Small intestine (tissue), 7 donors: Measurements from ENCODE around the gene CPEB4. TPM values are rescaled to one million over a fixed set of nuclear protein-coding genes. Genes with fewer than 3 reads are reported as not detected.

Source experiments
- DNase-seq, 2 donors: peaks; one replicate each; pipeline versions ENCODE4 v3.0.0 to v3.0.0-alpha.2; 2013
- FAIRE-seq: peaks from 2 replicates; lab custom pipeline; 2012; peaks lifted over from hg19 to GRCh38; lab: Jason Lieb, UNC
- H3K27ac ChIP-seq, 3 donors: one replicate each; pipeline ENCODE4 v1.5.1; 2013; ENCODE audit warnings: low read length in 2 of 3, mild to moderate bottlenecking in 2 of 3, control low read depth in 1 of 3, inconsistent platforms in 1 of 3, low read depth in 1 of 3, moderate library complexity in 1 of 3
- H3K27me3 ChIP-seq, 3 donors: one replicate each; pipeline ENCODE4 v1.6.1; 2013; ENCODE audit warnings: low read length in 3 of 3, inconsistent platforms in 1 of 3; ENCODE audit not compliant: control insufficient read depth in 3 of 3, insufficient read depth in 3 of 3
- H3K36me3 ChIP-seq, 3 donors: one replicate each; pipeline ENCODE4 v1.6.1; 2013; ENCODE audit warnings: low read length in 3 of 3, inconsistent platforms in 1 of 3, low read depth in 1 of 3, mild to moderate bottlenecking in 1 of 3, moderate library complexity in 1 of 3; ENCODE audit not compliant: control insufficient read depth in 3 of 3, insufficient read depth in 2 of 3
- H3K4me1 ChIP-seq, 3 donors: one replicate each; pipeline ENCODE4 v1.6.1; 2013; ENCODE audit warnings: low read length in 2 of 3, inconsistent platforms in 1 of 3, low read depth in 1 of 3, mild to moderate bottlenecking in 1 of 3, moderate library complexity in 1 of 3; ENCODE audit not compliant: control insufficient read depth in 3 of 3, insufficient read depth in 2 of 3
- H3K4me3 ChIP-seq, 3 donors: one replicate each; pipeline ENCODE4 v1.5.1; 2013; ENCODE audit warnings: low read length in 3 of 3, control low read depth in 1 of 3, inconsistent platforms in 1 of 3, low read depth in 1 of 3, mild to moderate bottlenecking in 1 of 3, moderate library complexity in 1 of 3
- H3K9me3 ChIP-seq, 2 donors: one replicate each; pipeline ENCODE4 v1.6.1; 2013; ENCODE audit warnings: low read depth in 1 of 2, low read length in 1 of 2; ENCODE audit not compliant: control insufficient read depth in 2 of 2, insufficient read depth in 1 of 2
- WGBS, 3 donors: extraction: QIAGEN DNeasy Blood & Tissue Kit; methylation state at CpG; one replicate each; pipeline ENCODE4 v1.1.7; 2013; 5-methylcytosine and 5-hydroxymethylcytosine counted together
- polyA plus RNA-seq, 4 donors: library from polyadenylated mRNA; stranded (reverse) in 3 of 4; unstranded in 1 of 4; fragments of 200-250 nt in 3 of 4; fragments of 120-200 nt in 1 of 4; gene quantifications; one replicate each; pipeline versions ENCODE4 v1.2.1 to v1.2.3, GENCODE V29; 2013
- donor health status: healthy with polysubstance abuse.
- donor health status: control.
- donor health status: control.
- donor health status: Bipolar disorder and iron deficiency.
- donor health status: healthy.

CPEB4 gene
- polyA plus RNA-seq, 4 donors = 7.8 to 55.0 (median 13.0) TPM

DNA sequence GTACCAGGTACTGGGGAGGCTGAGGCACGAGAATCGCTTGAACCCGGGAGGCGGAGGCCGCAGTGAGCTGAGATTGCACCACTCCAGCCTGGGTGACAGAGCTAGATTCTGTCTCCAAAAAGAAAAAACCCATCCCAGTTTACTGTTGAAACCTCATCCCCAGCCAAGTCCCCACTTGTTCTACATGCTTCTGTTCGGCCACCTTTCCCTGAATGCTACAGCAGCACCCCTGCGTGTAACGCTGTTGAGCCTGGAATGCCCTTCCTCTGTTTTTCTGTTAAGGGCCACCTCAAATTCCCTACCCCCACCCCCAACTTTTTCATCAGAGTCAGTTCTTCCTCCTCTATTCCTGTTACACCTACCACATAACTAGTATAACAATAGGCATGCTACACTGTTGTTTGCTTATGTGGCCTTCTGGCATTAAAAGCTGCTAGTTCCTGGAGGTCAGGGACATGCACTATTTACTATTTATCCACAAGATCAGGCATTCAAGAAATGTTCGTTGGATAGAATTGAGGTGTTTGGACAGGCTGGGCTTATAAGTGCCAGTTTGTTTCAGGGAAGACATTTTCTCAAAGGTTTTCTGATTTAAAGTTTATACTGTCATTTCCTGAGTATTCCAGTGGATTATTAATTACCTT, 53.7 kb downstream of the CPEB4 start:
- peaks cover 2 to 47% (median 5%) of the 10 kb centered on the region in 3 donors for H3K4me1 ChIP-seq
- 74 to 85% (median 78%) methylated on average over 9 of the region's 9 CpGs for WGBS, 3 donors
- DNase-seq (peak; percentile 38 to 40), FAIRE-seq (no peak)
- no peaks in the 10 kb centered on the region for H3K9me3 ChIP-seq
- peak overlapping the region; percentile 2 to 30 (median 4) for H3K27ac ChIP-seq
- H3K36me3 ChIP-seq = peaks cover 5 to 9% (median 6%) of the 10 kb centered on the region in 3 donors
- H3K4me3 ChIP-seq = no peak overlapping the region
- H3K27me3 ChIP-seq = no peaks in the 10 kb centered on the region

DNA sequence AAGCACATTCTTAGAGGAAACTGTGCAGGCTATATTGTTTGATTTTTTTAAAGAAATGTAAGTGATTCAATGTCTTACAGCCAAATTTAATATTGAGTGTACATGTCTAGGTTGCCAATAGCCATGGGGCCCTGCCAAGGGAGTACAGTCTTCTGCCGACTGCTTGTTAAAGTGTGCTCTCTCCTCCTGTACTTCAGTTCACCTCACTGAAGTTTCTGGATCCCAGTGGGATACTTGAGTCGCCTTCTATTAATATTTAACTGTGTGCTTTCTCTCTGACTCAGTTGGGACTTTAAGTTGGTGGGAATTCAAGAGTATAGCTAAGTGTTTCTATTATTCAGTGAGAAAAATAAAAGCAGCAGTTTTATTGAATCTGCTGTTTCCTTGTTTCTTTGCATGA, 56.4 kb downstream of the CPEB4 start:
- Histone ChIP-seq H3K36me3 (peaks cover 5 to 11% (median 8%) of the 10 kb centered on the region in 3 donors), H3K9me3 (no peaks in the 10 kb centered on the region), H3K27ac (peak overlapping the region in 1 of 3 donors; percentile 61), H3K4me1 (peaks cover 2 to 56% (median 5%) of the 10 kb centered on the region in 3 donors), H3K4me3 (no peak overlapping the region), H3K27me3 (no peaks in the 10 kb centered on the region)
- FAIRE-seq = no peak
- 38 to 65% (median 53%) methylated on average over 2 of the region's 2 CpGs for WGBS, 3 donors
- DNase-seq = peak in 1 of 2 donors; percentile 39

DNA sequence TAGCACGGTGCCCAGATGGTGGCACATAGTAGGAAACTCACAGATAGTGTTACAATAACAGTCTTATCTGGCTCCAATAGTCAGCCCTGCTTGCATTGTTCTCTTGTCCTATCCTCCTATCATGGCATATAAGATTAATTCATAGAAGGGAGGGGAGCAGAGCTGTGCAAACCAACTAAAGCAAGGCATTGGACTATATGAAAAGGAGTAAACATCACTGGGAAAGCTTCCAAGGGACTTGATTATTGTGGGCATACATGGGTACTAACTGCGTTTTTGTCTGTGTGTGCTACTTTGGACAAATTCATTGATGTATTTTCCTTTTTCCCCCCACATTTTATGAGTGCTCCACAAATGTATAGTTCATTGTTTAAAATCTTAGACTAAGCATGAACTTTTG, 57.0 kb downstream of the CPEB4 start:
- H3K4me1 ChIP-seq = peaks cover 2 to 56% (median 5%) of the 10 kb centered on the region in 3 donors
- no peak for FAIRE-seq
- DNase-seq = no peak

GRCh38 chr5:173946323-173946722, 58.2 kb downstream of the CPEB4 start:
- H3K36me3 ChIP-seq = peaks cover 8 to 15% (median 12%) of the 10 kb centered on the region in 3 donors
- H3K4me1 ChIP-seq = peaks cover 2 to 50% (median 5%) of the 10 kb centered on the region in 3 donors
- no peaks in the 10 kb centered on the region for H3K9me3 ChIP-seq
- FAIRE-seq (no peak), DNase-seq (peak; percentile 16 to 79)
- peak overlapping the region in 1 of 3 donors; percentile 1 for H3K4me3 ChIP-seq
- no peaks in the 10 kb centered on the region for H3K27me3 ChIP-seq
- H3K27ac ChIP-seq = peak overlapping the region in 1 of 3 donors; percentile 77
- 14 to 62% (median 40%) methylated on average over 2 of the region's 2 CpGs for WGBS, 3 donors

More for the DNA sequence above, 57.0 kb downstream of the CPEB4 start:
- WGBS, 3 donors = 76 to 90% (median 79%) methylated on average over 2 of the region's 2 CpGs
- Histone ChIP-seq H3K27me3 (no peaks in the 10 kb centered on the region), H3K4me3 (no peak overlapping the region), H3K36me3 (peaks cover 6 to 12% (median 8%) of the 10 kb centered on the region in 3 donors), H3K27ac (peak overlapping the region in 1 of 3 donors; percentile 61), H3K9me3 (no peaks in the 10 kb centered on the region)

GRCh38 chr5:173950829-173951228, 62.7 kb downstream of the CPEB4 start:
- Histone ChIP-seq H3K36me3 (peaks cover 13 to 23% (median 19%) of the 10 kb centered on the region in 3 donors), H3K9me3 (no peaks in the 10 kb centered on the region), H3K4me3 (no peak overlapping the region), H3K27ac (no peak overlapping the region), H3K27me3 (no peaks in the 10 kb centered on the region), H3K4me1 (peaks cover 0 to 30% (median 5%) of the 10 kb centered on the region in 3 donors)
- DNase-seq (no peak), FAIRE-seq (no peak)
- WGBS, 3 donors = 83 to 98% (median 95%) methylated on average over 2 of the region's 2 CpGs

GRCh38 chr5:173953528-173954090, 65.5 kb downstream of the CPEB4 start:
- Histone ChIP-seq H3K9me3 (no peaks in the 10 kb centered on the region), H3K4me3 (no peak overlapping the region), H3K4me1 (peaks cover 0 to 17% (median 0%) of the 10 kb centered on the region in 3 donors), H3K36me3 (peaks cover 10 to 20% (median 16%) of the 10 kb centered on the region in 3 donors), H3K27ac (peak overlapping the region in 1 of 3 donors; percentile 20), H3K27me3 (no peaks in the 10 kb centered on the region)
- FAIRE-seq (no peak), DNase-seq (no peak)
- 79 to 86% (median 82%) methylated on average over 5 of the region's 5 CpGs for WGBS, 3 donors

GRCh38 chr5:173954671-173955521, 66.7 kb downstream of the CPEB4 start:
- DNase-seq (peak; percentile 17 to 80), FAIRE-seq (no peak)
- H3K4me3 ChIP-seq = no peak overlapping the region
- peaks cover 10 to 21% (median 16%) of the 10 kb centered on the region in 3 donors for H3K36me3 ChIP-seq
- peak overlapping the region in 1 of 3 donors; percentile 82 for H3K27ac ChIP-seq
- H3K4me1 ChIP-seq = peaks cover 0 to 17% (median 0%) of the 10 kb centered on the region in 3 donors
- 36 to 63% (median 55%) methylated on average over 6 of the region's 6 CpGs for WGBS, 3 donors
- no peaks in the 10 kb centered on the region for H3K27me3 ChIP-seq
- no peaks in the 10 kb centered on the region for H3K9me3 ChIP-seq

DNA sequence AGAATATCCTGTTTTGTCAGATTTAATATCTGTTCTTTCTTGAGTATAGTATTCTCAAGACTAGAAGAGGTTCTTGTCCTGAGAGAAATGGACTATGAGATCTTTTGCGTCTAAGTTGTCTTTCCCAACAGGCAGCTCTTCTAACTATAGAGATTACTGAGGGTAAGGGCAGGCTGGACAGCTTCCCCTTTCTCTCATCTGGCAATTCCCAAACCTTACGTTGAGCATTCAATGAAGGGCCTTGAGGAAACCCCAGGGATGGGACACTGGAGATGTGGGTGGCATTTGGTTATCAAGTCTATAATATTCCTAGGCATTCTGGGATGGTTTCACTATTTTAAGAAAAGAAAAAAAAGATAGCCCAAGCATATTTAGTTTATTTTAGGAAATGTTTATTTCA, 72.8 kb downstream of the CPEB4 start:
- H3K9me3 ChIP-seq = no peaks in the 10 kb centered on the region
- DNase-seq (no peak), FAIRE-seq (no peak)
- WGBS, 3 donors = 67 to 93% (median 67%) methylated on average over 2 of the region's 2 CpGs
- H3K27ac ChIP-seq = no peak overlapping the region
- H3K4me3 ChIP-seq = no peak overlapping the region
- peaks cover 2 to 6% (median 4%) of the 10 kb centered on the region in 3 donors for H3K36me3 ChIP-seq
- no peaks in the 10 kb centered on the region for H3K27me3 ChIP-seq
- H3K4me1 ChIP-seq = peaks cover 0 to 2% (median 0%) of the 10 kb centered on the region in 3 donors
